ENCODE measurements around the gene UCMA.

DNA sequence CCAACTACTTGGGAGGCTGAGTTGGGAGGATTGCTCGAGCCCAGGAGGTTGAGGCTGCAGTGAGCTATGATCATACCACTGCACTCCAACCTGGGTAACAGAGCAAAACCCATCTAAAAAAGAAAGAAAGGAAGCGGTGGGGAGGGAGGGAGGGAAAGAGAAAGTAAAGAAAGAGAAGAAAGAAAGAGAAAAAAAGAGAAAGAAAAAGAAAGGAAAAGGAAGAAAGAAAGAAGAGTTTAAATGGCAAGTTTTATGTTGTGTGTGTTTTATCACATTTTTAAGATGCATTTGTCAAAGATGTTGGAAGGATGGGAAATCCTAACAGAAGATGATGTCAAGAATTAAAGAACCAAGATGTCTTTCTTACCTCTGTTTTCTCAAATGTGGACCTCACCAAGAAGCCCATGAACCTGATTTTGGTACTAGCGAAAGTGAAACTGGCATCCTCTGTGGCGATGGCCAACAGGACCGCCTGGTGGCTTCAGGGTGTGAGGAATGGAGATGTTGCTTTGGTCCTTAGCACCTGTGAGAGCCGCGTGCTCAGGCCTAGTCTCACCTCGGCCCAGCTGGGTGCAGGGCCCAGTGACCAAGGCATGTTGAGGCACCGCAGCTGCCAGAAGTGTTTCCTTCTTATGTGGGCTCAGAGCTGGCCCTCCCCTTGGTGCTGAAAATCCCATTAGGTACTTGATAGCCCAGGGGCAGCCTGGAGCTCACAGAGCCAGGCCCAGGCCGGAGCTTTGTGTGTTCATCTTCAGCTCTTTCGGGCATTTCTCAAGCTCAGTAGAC, 9.8 kb downstream of the UCMA start:
- TF ChIP-seq POLR2A (IDR thresholded peaks at IDR 0.05), result no peak
- TF ChIP-seq, protein P1, sequence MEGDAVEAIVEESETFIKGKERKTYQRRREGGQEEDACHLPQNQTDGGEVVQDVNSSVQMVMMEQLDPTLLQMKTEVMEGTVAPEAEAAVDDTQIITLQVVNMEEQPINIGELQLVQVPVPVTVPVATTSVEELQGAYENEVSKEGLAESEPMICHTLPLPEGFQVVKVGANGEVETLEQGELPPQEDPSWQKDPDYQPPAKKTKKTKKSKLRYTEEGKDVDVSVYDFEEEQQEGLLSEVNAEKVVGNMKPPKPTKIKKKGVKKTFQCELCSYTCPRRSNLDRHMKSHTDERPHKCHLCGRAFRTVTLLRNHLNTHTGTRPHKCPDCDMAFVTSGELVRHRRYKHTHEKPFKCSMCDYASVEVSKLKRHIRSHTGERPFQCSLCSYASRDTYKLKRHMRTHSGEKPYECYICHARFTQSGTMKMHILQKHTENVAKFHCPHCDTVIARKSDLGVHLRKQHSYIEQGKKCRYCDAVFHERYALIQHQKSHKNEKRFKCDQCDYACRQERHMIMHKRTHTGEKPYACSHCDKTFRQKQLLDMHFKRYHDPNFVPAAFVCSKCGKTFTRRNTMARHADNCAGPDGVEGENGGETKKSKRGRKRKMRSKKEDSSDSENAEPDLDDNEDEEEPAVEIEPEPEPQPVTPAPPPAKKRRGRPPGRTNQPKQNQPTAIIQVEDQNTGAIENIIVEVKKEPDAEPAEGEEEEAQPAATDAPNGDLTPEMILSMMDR (IDR thresholded peaks at IDR 0.05), result no peak

Measured in breast epithelium (tissue), 3 donors.